ENCODE measurements around the gene STON2. TPM values are rescaled to one million over a fixed set of nuclear protein-coding genes. Genes with fewer than 3 reads are reported as not detected.

Gene STON2
- total RNA-seq, 2 donors from 2014 or later = 12.7 to 23.8 TPM

DNA sequence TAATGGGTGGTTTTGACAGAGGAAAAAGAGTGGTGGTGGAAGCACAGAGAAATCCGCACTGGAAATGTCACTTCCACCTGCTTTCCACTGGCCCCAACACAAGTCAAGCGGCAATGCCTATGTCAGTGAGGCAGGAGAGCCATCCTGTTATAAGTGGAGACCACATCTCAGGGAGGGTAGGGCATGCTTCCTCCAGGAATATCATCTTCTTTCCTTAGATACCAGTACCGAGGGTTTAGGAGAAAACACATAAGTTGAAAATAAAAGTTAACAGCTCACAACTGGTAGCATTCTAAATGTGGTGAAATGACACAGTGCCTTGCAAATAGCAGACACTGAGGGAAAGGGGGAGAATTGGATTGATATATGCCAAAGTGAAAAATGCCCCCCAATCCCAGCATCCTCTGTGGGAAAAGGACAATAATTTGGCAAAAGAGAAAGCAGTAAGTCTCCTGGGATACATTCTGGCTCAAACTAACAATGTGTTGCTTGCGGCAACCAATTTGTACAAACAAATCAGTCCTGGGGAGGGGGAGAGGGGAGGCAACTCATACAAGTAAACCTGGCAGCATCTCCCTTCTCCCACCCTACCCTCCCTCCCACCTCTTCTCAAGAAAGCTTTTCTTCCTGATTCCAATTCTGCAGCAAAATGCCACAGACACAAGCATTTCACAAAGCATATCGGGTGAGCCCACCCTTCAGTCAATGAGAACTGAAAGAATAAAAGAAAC is 57.1 kb downstream of the STON2 start:
- DNase-seq (ENCODE audit: low spot score) = no peak
- Histone ChIP-seq H3K4me1 (replicated peaks) (no peaks in the 10 kb centered on the region), H3K36me3 (no peaks in the 10 kb centered on the region), H3K27me3 (replicated peaks; ENCODE audit: insufficient read depth) (no peaks in the 10 kb centered on the region), H3K4me3 (no peak overlapping the region), H3K27ac (no peak overlapping the region), H3K9me3 (no peaks in the 10 kb centered on the region)
- TF ChIP-seq POLR2A (IDR thresholded peaks at IDR 0.05) (no peak), POLR2AphosphoS5 (IDR thresholded peaks at IDR 0.05) (no peak)
- TF ChIP-seq, protein P1, sequence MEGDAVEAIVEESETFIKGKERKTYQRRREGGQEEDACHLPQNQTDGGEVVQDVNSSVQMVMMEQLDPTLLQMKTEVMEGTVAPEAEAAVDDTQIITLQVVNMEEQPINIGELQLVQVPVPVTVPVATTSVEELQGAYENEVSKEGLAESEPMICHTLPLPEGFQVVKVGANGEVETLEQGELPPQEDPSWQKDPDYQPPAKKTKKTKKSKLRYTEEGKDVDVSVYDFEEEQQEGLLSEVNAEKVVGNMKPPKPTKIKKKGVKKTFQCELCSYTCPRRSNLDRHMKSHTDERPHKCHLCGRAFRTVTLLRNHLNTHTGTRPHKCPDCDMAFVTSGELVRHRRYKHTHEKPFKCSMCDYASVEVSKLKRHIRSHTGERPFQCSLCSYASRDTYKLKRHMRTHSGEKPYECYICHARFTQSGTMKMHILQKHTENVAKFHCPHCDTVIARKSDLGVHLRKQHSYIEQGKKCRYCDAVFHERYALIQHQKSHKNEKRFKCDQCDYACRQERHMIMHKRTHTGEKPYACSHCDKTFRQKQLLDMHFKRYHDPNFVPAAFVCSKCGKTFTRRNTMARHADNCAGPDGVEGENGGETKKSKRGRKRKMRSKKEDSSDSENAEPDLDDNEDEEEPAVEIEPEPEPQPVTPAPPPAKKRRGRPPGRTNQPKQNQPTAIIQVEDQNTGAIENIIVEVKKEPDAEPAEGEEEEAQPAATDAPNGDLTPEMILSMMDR (IDR thresholded peaks at IDR 0.05) = no peak
- WGBS = 71% methylated on average over 5 of the region's 5 CpGs
- intact Hi-C loops (cut with DNase I) = no loop called here

DNA sequence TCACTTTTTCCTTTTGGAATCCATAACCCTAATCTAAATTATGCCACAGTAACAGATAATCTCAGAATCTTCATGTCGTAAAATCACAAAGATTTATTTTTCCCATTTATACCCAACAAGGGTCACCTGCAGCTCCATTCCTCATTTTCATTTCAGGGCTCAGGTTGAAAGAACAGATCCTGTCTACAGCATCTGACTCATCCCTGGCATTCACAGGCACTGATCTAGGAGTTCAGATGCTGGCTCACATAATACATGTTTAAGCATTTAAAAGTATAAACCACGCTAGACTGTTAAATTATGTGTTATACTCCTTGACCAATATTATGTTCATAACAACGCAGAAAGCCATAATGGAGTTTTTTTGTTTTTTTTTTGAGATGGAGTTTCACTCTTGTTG is 58.3 kb downstream of the STON2 start:
- H3K27ac ChIP-seq = no peak overlapping the region
- no peaks in the 10 kb centered on the region for H3K27me3 ChIP-seq (replicated peaks; ENCODE audit: insufficient read depth)
- no peak overlapping the region for H3K4me3 ChIP-seq
- 97% methylated on average over 3 of the region's 3 CpGs for WGBS
- no peaks in the 10 kb centered on the region for H3K36me3 ChIP-seq
- intact Hi-C loops (cut with DNase I) = no loop called here
- no peak for DNase-seq (ENCODE audit: low spot score)
- TF ChIP-seq POLR2AphosphoS5 (IDR thresholded peaks at IDR 0.05) = no peak
- TF ChIP-seq, protein P1 (IDR thresholded peaks at IDR 0.05) = no peak
- no peak for TF ChIP-seq POLR2A (IDR thresholded peaks at IDR 0.05)
- no peaks in the 10 kb centered on the region for H3K4me1 ChIP-seq (replicated peaks)
- no peaks in the 10 kb centered on the region for H3K9me3 ChIP-seq

DNA sequence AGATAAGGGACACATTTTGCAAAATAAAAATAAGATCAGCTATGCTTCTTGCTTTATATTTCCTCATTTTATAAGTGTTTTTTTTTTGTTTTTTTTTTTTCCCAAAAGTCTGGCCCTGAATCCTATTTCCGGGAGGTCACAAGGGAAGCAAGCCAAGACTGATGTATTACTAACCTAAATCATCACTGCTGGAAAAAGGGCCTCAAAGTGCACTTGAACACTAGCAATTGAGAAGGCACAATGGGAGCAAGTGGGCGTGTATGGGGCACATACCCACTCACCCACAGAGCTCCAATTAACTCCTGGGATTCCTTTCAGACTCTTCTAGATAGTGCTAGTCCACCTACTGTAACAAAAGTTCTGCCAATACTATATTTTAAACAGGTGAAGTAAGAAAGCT is 58.8 kb downstream of the STON2 start:
- intact Hi-C loops (cut with DNase I) = no loop called here
- H3K27me3 ChIP-seq (replicated peaks; ENCODE audit: insufficient read depth) = no peaks in the 10 kb centered on the region
- TF ChIP-seq POLR2A (IDR thresholded peaks at IDR 0.05) (no peak), POLR2AphosphoS5 (IDR thresholded peaks at IDR 0.05) (no peak)
- TF ChIP-seq, protein P1 (IDR thresholded peaks at IDR 0.05) = no peak
- no peak overlapping the region for H3K4me3 ChIP-seq
- DNase-seq (ENCODE audit: low spot score) = no peak
- no peaks in the 10 kb centered on the region for H3K4me1 ChIP-seq (replicated peaks)
- 47% methylated on average over 2 of the region's 2 CpGs for WGBS
- H3K9me3 ChIP-seq = no peaks in the 10 kb centered on the region
- no peak overlapping the region for H3K27ac ChIP-seq
- H3K36me3 ChIP-seq = no peaks in the 10 kb centered on the region

DNA sequence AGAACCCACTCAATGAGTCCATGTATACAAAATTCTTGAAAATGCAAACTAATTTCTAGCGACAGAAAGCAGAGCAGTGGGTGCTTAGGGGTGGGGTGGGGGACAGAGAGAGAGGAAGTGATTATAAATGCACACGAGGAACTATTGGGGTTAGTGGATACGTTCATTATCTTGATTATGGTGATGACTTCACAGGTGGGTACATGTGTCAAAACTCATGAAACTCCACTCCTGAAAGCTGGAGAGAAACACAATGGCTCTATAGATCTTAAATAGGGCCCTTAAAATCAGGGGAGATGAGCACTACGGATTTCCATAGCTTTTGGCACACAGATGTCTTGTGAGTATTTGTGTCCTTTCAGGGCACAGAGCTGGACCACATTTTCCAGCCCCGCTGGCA is 59.9 kb downstream of the STON2 start:
- TF ChIP-seq POLR2A (IDR thresholded peaks at IDR 0.05) = no peak
- TF ChIP-seq, protein P1 (IDR thresholded peaks at IDR 0.05) = no peak
- no peak for TF ChIP-seq POLR2AphosphoS5 (IDR thresholded peaks at IDR 0.05)

DNA sequence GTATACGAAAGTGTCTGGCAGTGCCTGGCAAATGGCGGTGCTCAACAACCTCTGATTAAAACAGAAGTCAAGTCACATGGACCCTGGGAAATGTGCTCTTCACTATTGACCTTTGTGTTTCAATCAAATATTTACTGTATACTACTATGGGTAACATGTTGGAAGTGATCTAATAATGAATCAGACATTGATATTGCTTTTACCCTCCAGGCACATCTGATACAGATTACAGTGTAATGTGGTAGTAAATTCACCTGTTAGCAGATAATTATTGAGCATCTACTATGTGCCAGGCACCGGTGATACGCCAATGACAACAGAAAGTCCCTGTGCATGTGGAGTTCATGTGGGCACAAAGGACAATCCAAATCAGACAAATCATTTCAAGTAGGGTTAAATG is 63.1 kb downstream of the STON2 start:
- Histone ChIP-seq H3K27me3 (replicated peaks; ENCODE audit: insufficient read depth) (no peaks in the 10 kb centered on the region), H3K4me3 (no peak overlapping the region), H3K36me3 (no peaks in the 10 kb centered on the region), H3K4me1 (replicated peaks) (no peaks in the 10 kb centered on the region), H3K9me3 (no peaks in the 10 kb centered on the region), H3K27ac (no peak overlapping the region)
- intact Hi-C loops (cut with DNase I) = no loop called here
- DNase-seq (ENCODE audit: low spot score) = no peak
- WGBS = 96% methylated on average over 4 of the region's 4 CpGs
- TF ChIP-seq, protein P1 (IDR thresholded peaks at IDR 0.05) = no peak
- TF ChIP-seq POLR2AphosphoS5 (IDR thresholded peaks at IDR 0.05) (no peak), POLR2A (IDR thresholded peaks at IDR 0.05) (no peak)

More for the DNA sequence above, 59.9 kb downstream of the STON2 start:
- Histone ChIP-seq H3K27me3 (replicated peaks; ENCODE audit: insufficient read depth) (no peaks in the 10 kb centered on the region), H3K36me3 (no peaks in the 10 kb centered on the region), H3K27ac (no peak overlapping the region), H3K9me3 (no peaks in the 10 kb centered on the region), H3K4me1 (replicated peaks) (no peaks in the 10 kb centered on the region), H3K4me3 (no peak overlapping the region)
- intact Hi-C loops (cut with DNase I) = no loop called here
- no peak for DNase-seq (ENCODE audit: low spot score)
- 92% methylated on average over 5 of the region's 5 CpGs for WGBS

Data from prostate gland (tissue), 2 donors.